Measurements from ENCODE around the gene S100A1. TPM values are rescaled to one million over a fixed set of nuclear protein-coding genes. Genes with fewer than 3 reads are reported as not detected.
A peak's percentile ranks its signal among the peaks of the same experiment; 100 is the strongest.
"Not testable (repeated sequence)": the region's sequence is repeated elsewhere in the genome, so short reads cannot be mapped to it uniquely, and the experiment has no call there.

Gene S100A1
- total RNA-seq: 1.7 TPM

DNA sequence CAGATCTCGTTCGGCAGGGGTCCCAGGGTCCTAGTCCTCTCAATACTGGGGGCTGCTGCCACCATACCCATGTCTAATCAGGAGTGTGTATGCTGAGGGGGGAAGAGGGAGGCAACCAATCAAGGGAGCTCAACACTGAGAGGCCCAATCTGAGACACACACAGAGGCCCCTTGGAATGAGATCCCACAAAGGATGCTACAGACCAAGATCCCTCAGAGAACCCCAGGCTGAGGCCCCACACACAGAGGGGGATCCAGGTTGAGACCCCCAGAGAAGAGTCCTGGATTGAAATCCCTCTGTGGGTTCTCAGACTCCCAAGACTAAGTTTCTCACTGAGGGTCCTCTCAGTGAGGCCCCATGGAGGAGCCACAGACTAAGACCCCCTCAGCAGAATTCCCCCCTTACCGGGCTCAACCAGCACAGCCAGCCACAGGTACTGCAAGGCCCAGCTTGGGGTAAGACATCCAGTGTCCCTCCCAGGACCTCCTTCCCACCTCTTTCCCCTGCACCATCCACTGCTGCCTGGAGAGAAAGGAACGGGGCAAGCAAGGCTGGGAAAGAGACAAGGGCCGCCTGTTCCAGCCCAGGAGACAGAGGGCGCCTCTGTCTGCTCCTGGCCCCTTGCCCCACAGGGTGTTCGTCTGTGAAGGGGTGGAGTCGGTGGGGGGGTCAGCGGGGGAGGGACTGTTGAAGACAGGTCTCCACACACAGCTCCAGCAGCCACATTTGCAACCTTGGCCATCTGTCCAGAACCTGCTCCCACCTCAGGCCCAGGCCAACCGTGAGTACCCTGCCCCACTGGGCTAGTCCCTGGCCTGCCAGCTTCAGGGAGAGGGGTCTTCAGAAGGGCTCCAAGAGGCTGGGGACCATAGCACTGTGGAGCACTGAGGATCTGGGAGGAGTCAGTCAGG lies at the start of gene S100A1:
S100A1 (plus strand) TSS at position 720 of the 912 bp plus-strand sequence. CDS start 2,088 bp downstream, outside the sequence.
- DNase-seq (ENCODE audit: low spot score): no peak
- ATAC-seq: peak; percentile 15

DNA sequence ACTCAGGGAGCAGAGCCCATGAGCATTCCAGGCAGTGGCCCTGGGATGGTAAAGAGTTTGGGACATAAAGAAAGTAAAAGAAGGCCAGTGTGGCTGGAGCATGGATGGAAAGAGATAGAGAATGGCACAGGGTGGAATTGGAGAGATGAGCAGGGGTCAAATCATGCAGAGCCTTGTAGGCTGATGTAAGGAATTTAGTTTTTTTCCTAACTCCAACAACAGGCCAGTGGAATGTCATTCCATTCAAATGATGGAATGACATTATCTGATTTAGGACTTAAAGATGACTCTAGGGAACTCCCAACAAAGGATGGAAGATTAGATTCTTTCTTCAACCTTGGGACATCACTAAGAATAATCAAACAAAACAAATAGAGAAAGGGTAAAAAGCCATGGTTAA lies 49.7 kb upstream of the S100A1 start:
- DNase-seq (ENCODE audit: low spot score) (no peak), ATAC-seq (no peak)

DNA sequence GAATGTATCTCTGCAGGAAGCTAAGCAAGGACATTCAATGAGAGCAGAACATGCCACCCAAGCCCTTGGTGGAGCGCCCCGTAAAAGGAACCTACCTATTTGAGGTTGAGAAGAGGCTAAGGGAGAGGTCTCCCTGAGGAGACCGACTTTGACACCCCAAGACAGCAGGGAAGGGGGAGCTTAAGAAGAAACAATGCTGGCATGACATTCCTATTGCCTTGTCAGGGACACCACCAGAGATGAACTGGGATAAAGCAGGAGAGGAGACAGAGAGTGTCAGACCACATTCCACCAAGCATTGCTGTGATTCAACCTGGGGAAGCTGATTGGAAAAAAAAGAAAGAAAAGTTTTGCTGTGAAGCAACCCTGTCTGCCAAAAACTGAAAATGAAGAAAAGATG lies 49.3 kb upstream of the S100A1 start:
- ATAC-seq (no peak), DNase-seq (ENCODE audit: low spot score) (no peak)

DNA sequence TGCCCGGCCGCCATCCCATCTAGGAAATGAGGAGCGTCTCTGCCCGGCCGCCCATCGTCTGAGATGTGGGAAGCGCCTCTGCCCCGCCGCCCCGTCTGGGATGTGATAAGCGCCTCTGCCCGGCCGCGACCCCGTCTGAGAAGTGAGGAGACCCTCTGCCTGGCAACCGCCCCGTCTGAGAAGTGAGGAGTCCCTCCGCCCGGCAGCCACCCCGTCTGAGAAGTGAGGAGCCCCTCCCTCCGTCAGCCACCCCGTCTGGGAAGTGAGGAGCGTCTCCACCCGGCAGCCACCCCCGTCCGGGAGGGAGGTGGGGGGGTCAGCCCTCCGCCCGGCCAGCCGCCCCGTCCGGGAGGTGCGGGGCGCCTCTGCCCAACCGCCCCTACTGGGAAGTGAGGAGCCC lies 45.4 kb upstream of the S100A1 start:
- DNase-seq (ENCODE audit: low spot score); ATAC-seq: not testable (repeated sequence)

DNA sequence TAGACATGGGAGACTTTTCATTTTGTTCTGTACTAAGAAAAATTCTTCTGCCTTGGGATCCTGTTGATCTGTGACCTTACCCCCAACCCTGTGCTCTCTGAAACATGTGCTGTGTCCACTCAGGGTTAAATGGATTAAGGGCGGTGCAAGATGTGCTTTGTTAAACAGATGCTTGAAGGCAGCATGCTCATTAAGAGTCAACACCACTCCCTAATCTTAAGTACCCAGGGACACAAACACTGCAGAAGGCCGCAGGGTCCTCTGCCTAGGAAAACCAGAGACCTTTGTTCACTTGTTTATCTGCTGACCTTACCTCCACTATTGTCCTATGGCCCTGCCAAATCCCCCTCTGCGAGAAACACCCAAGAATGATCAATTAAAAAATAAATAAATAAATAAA lies 44.7 kb upstream of the S100A1 start:
- not testable (repeated sequence) for ATAC-seq; DNase-seq (ENCODE audit: low spot score)

DNA sequence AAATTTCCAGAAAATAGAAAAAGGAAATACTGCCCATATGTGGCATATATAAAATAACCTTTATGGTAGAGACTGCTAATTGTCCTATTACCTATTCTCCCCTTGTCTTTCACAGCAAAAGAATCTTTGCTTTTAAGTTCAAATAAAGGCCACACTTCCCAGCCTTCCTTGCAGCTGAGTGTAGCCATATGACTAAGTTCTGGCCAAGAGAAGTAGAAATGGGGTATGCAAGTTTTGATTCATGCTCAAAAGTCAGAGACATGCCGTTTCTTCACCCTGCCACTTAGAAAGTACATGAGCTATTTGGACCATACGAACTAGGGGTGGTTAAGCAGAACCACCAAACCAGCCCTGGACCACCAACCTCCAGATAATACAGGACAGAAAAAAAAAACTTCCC lies 44.3 kb upstream of the S100A1 start:
- DNase-seq (ENCODE audit: low spot score) (no peak), ATAC-seq (no peak)

DNA sequence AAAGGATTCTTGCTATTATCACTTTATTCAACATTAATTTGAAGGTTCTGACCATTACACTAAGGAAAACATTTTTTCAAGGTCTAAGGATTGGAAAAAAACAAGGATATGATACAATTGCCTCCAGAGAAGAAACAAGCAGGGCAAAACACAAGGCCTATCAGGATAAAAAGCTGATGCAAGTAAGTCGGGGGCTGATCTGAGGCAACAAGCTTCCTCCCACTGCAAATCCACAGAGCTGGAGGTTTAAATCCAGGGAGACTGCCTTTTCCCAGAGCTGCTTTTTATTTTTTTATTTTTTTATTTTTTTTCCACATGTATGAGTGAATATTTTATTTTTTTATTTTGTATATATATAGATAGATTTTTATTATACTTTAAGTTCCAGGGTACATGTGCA lies 43.2 kb upstream of the S100A1 start:
- ATAC-seq: no peak
- no peak for DNase-seq (ENCODE audit: low spot score)

DNA sequence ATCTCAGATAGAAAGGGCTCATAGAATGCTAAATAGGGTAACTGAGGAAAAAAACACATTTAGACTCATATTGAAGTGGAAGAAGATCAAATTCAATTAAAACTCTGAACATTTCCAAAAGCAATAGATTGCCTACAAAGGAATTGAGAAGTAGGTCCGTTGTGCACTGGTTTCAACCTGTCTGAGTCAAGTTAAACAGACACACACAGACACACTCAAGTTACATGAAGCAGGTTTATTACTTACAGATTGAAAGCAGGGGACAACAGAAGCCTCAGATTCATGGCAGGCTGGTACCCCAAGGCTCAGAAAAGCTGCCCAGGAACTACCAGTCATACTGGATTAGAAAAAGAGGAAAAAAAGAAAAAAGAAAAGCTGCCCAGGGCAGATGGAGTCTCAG lies 41.9 kb upstream of the S100A1 start:
- ATAC-seq (no peak), DNase-seq (ENCODE audit: low spot score) (no peak)

DNA sequence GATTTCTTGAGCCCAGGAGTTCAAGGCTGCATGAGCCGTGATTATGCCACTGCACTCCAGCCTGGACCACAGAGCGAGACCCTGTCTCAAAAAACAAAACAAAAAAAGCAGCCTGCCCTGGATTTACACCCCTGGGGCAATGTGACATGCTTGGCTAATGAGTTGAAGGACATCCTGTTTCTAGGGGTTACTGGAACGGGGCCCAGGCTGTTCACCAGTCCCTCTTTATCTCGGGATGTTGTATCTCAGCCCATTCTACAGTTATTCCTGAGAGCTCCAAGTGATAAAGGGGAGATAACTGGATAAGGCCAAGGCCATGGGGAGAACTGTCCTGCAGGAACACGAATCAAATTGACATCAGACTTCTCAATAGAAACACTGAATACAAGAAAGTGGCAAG lies 40.9 kb upstream of the S100A1 start:
- no peak for DNase-seq (ENCODE audit: low spot score)
- peak; percentile 18 for ATAC-seq

DNA sequence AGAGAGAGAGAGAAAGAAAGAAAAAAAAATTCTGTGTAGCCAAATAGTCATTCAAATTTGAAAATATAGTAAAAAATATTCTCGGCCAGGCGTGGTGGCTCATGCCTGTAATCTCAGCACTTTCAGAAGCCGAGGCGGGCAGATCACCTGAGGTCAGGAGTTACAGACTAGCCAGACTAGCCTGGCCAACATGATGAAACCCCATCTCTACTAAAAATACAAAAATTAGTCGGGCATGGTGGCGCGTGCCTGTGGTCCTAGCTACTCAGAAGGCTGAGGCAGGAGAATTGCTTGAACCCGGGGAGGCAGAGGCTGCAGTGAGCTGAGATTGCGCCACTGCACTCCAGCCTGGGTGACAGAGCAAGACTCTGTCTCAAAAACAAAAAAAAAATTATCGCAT lies 40.2 kb upstream of the S100A1 start:
- not testable (repeated sequence) for ATAC-seq; DNase-seq (ENCODE audit: low spot score)

DNA sequence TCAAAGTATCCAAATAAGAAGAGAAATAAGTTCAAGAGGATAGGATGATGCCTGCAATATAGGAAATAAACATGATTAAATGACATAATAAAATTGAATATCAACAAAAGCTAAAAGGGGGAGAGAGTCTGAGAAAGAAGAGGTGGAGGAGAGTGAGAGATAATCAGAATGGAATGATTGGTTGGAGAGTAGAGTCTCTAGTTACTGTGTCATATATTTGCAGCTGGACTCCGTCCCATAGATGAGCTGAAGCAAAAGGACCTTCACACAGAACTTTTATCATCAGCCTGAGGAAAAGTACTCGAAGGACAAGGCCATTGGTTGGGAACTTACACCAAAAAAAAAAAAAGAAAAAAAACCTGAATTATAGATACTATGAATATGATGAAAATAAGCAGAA lies 39.8 kb upstream of the S100A1 start:
- DNase-seq (ENCODE audit: low spot score): no peak
- no peak for ATAC-seq

DNA sequence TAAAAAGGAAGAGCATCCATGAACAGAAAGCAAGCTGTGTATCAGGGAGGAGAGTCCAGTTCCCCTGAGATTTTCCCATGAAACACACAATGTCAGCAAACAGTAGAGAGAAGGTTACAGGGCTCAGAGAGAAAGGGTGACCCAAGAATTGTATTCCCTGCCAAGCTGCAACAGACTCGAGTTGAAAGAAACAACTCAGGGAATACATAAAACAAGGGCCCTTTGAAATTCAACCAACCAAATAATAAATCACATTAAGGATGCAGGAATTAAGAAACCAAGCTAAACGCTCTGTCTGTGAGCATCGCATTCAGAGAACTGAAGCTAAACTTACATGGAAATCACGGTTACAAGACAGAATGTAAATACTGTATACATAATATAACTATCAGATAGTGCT lies 35.5 kb upstream of the S100A1 start:
- no peak for DNase-seq (ENCODE audit: low spot score)
- no peak for ATAC-seq

DNA sequence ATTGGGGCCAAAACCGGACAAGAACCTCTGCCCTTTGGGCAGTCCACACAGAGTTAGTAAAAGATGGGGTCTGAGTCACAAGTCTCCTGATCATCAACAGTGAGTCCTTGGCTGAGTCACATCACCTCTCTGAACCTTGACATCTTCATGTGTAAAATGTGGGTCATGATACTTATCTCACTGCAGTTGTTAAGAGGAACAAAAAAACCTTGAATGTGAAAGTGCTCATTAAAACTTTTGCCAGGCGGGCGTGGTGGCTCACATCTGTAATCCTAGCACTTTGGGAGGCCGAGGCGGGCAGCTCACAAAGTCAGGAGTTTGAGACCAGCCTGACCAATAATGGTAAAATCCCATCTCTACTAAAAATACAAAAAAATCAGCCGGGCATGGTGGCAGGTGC lies 31.0 kb upstream of the S100A1 start:
- ATAC-seq (no peak), DNase-seq (ENCODE audit: low spot score) (no peak)

DNA sequence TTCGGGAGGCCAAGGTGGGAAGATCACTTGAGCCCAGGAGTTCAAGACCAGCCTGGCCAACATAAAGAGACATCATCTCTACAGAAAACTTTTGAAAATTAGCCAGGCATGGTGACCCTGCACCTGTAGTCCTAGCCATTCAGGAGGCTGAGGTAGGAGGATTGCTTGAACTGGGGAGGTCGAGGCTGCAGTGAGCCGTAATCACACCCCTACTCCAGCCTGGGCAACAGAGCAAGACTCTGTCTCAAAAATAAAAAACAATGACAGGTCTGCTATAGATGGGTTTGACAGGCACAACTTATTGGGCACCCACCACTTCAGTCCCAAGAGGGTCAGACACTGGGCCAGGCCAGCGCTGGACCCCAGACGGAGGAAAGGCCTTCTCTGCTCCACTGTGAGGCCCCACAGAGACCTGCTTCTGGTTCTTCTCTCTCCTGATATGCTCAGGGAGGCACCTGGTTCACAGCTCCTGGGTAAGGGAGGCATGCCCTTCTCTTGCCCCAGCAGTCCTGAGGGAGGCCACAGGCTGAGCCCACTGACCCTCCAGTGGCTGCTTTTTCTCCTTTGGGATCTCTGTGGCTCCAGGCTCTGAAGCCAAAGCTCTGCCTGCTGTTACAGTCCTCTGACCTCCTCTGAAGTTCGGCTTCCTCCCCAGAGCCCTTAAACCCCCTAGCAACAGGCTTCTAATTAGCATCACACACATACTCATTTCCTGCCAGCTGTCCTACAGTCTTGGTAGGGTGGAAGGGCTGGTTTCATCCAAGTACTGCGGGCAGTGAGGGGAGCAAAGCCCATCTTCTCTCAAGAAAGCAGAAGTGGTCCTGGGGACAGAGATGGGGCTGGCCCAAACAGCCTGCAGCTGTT lies 29.7 kb upstream of the S100A1 start:
- DNase-seq (ENCODE audit: low spot score) (no peak), ATAC-seq (no peak)

DNA sequence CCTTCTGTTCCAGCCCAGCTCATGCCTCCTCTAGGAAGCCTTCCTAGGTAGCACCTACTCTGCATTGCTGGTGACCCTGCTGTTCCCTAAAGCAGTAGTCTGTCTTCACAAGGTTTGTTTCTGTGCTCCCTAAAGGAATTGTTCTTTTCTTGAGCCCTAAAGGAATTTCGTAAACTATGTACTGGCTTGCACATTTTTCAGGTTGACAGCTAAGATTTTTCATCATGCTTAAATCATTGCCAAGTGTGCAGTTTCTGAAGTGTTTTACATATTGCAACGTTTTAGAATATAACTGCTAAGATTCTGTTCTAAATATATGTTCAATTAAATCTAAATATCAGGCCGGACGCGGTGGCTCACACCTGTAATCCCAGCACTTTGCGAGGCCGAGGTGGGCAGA lies 28.4 kb upstream of the S100A1 start:
- no peak for DNase-seq (ENCODE audit: low spot score)
- no peak for ATAC-seq

DNA sequence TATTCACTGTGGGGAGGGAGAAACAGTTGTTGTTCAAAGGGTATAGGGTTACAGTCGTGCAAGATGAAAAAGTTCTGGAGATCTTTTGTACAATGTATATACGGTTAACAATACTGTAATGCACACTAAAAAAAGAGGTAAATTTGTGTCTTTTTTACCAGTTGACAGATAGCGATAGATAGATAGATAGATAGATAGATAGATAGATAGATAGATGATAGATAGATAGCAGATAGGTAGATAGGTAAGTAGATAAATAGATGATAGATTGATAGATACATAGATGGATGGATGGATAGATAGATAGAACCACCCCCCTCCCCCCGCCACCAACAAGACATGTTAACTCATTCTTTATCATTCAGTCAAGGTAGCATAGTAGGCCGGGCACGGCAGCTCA lies 25.5 kb upstream of the S100A1 start:
- DNase-seq (ENCODE audit: low spot score) (no peak), ATAC-seq (no peak)

DNA sequence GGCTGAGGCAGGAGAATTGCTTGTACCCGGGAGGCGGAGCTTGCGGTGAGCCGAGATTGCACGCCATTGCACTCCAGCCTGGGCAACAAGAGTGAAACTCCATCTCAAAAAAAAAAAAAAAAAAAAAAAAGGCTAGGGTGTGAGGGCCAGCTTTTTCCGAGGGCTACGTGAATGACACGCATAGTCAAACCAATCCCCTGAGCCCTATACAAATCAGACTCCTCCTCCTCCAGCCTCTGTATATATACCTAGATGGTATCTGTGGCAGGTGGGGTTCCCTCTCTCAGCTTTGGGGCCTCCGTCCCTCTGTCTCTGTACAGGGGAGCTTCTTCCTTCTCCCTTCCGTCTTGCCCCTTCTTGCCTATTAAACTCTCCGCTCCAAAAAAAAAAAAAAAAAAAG lies 22.0 kb upstream of the S100A1 start:
- ATAC-seq (no peak), DNase-seq (ENCODE audit: low spot score) (no peak)

DNA sequence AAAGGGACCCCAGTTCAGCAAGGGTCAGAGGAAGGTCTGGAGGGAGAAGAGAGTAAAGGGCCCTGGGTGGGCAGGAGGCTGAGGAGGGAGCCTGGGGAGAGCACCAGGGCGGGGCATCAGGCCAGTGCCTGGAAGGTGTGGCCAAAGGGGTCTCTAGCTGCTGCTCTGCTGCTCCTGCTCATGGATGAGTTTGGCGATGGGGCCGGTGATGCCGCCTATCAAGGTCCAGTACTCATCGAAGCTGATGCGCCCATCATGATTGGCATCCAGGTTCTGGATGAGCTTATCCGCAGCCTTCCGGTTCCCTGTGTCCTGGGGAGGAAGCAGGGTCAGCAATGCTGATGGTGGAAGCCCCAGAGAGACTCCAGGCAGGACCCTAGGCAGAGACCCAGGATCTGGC lies 20.9 kb upstream of the S100A1 start:
- DNase-seq (ENCODE audit: low spot score): no peak
- no peak for ATAC-seq

DNA sequence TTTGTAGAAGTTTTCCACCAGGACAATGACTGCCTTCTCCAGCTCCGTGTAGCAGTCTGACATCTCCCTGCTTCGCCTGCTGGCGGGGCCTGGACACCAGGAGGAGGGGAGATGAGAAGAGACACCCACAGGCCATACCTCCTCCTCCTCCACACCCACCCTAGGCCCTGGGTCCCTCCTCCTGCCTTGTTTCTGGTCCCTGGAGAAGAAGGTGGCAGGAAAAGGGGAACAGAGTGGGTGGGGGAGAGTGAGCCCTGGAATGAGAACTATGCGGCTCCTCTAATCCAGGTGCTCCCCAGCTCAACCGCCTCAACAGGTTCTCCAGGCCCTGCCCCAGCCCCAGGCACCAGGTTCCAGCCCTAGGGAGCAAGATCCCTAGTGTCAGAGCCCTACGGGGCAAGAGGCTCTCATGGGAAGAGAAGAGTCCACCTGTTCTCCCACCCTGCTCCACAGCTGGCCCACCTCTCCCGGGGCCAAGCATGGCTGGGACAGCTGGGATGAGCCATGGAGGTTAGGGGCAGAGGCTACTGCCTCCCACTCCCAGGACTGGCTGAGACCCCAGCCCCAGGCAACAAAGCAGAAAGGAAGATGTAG lies 20.0 kb upstream of the S100A1 start:
- no peak for ATAC-seq
- DNase-seq (ENCODE audit: low spot score): no peak

DNA sequence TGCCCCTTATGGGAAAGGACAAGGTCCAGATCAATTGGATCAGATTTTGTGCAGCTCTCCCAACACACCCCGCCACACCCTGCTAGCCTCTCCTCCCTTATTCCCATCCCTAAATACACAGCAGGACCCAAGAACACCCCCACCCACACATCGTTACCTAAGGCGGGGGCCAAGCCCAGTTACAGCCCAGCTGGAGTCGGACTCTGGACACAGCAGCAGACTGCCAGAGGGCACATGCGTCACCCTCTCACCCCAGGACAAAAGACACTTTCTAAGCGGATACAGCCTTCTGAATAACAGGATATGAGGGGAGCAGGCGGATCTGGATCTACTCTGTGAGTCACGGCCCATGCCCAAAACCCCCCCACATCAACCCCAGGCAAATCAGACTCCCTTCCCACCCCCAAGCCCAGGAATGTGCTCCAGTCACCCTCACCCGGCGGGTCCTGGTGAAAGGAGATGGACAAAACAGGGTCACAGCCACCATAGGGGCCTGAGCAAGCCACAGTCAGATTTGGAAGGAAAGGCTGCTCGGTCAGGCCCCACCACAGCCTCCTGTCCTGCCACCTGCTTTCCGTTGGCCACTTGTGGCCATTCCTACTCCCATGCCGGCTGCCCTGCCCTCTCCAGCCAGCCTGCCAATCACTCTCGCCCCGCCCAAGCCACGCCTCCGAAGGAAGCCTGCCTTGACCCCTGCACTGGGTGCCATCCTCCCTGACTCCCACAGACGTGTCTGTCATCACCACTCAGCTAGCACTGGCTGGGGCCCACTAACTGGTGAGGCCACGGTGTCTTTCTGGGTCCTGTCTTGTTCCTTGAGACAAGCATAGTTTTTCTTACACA lies 19.3 kb upstream of the S100A1 start:
- ATAC-seq: peak; percentile 84
- DNase-seq (ENCODE audit: low spot score): peak; percentile 94

DNA sequence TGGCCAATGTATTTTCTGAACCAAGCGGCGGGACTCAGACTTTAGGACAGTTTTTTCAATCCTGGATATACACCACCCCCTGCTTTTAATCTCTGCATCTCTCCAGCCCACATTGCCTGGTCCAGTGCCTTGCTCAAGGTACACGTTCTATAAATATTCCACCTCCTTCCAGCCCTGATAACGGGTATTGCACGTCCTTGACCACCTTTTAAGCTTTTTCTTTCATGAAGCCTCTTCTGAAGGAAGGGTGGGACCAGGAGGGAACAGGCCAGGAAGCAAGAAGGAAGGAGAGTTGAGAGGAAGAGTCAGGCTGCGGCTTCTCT lies 18.7 kb upstream of the S100A1 start:
- DNase-seq (ENCODE audit: low spot score): no peak

More for the DNA sequence above, 18.7 kb upstream of the S100A1 start:
- no peak for ATAC-seq

Data from left lobe of liver (tissue), 2 donors.